GM12878 (cell line): ENCODE measurements around the gene FDX1. TPM values are rescaled to one million over a fixed set of nuclear protein-coding genes. Genes with fewer than 3 reads are reported as not detected.

ENCODE experiments used
- ATAC-seq: fragments of 200-7000 bp; cut with Tn5 transposase; 3 replicates; pipeline ENCODE4 v1.9.1; 2020; ENCODE audit warnings: mild to moderate bottlenecking, moderate library complexity
- BruUV-seq: library from RNA; stranded (reverse); fragments of 400-500 nt; replicated peaks from 2 replicates; lab custom pipeline; 2021; lab: Mats Ljungman, UMichigan
- CTCF ChIA-PET: fragments of 300-600 bp; sonication (Branson Sonifier 250); formaldehyde crosslinking; extraction: SDS; loops from one replicate; lab custom pipeline; 2021; ENCODE audit warnings: inconsistent platforms; lab: Yijun Ruan, JAX
- POLR2A ChIA-PET: fragments of 350-600 bp; formaldehyde crosslinking; extraction: SDS; loops from one replicate; lab custom pipeline; 2021; ENCODE audit warnings: inconsistent platforms; lab: Charles Lee
- RAD21 ChIA-PET: fragments of 300-600 bp; sonication (Branson Sonifier 250); formaldehyde crosslinking; loops from one replicate; lab custom pipeline; 2023; ENCODE audit warnings: antibody characterized with exemption; ENCODE audit not compliant: unreplicated experiment; lab: Charles Lee
- SMC1A ChIA-PET: fragments of 300-600 bp; sonication (Branson Sonifier 250); formaldehyde crosslinking; loops from one replicate; lab custom pipeline; 2023; ENCODE audit not compliant: unreplicated experiment, uncharacterized antibody; lab: Charles Lee
- DNase-seq: peaks from one replicate; pipeline ENCODE4 v3.0.0-alpha.2; 2011; ENCODE audit warnings: low read depth, low spot score
- FAIRE-seq: peaks from 3 replicates; lab custom pipeline; 2011; peaks lifted over from hg19 to GRCh38; lab: Jason Lieb, UNC
- H2AFZ ChIP-seq: 2 replicates; pipeline ENCODE4 v1.6.0; 2011; ENCODE audit warnings: low read depth, low read length, control low read depth; ENCODE audit not compliant: control insufficient read depth
- H3K27ac ChIP-seq: 2 replicates; pipeline ENCODE4 v1.5.1; 2011; ENCODE audit warnings: control low read depth; ENCODE audit not compliant: control insufficient read depth, insufficient read depth
- H3K27me3 ChIP-seq, 2 experiments: replicated peaks in 1 of 2; 2 replicates each; pipeline versions ENCODE4 v1.6.0 to v1.6.1; 2011; ENCODE audit warnings: low read length in 1 of 2; ENCODE audit not compliant: control insufficient read depth in 2 of 2, insufficient read depth in 2 of 2
- H3K36me3 ChIP-seq, 2 experiments: 2 replicates each; pipeline ENCODE4 v1.5.1; 2011; ENCODE audit warnings: low read length in 1 of 2; ENCODE audit not compliant: control insufficient read depth in 2 of 2, insufficient read depth in 2 of 2
- H3K4me1 ChIP-seq: 2 replicates; pipeline ENCODE4 v1.6.1; 2011; ENCODE audit warnings: mild to moderate bottlenecking, low read length, moderate library complexity, mixed read lengths; ENCODE audit not compliant: control insufficient read depth, insufficient read depth
- H3K4me2 ChIP-seq: 2 replicates; pipeline ENCODE4 v1.6.0; 2011; ENCODE audit warnings: control low read depth; ENCODE audit not compliant: control insufficient read depth, insufficient read depth
- H3K4me3 ChIP-seq: fragments of 200-600 bp; sonication (generic); 2 replicates; pipeline ENCODE4 v1.5.1; 2016
- H3K79me2 ChIP-seq: 2 replicates; pipeline ENCODE4 v1.6.0; 2011; ENCODE audit warnings: low read length; ENCODE audit not compliant: control insufficient read depth, insufficient read depth
- H3K9ac ChIP-seq: 2 replicates; pipeline ENCODE4 v1.8.0; 2011; ENCODE audit warnings: low read length, control low read depth, mixed read lengths; ENCODE audit not compliant: control insufficient read depth, insufficient read depth
- H3K9me3 ChIP-seq: replicated peaks from 3 replicates; pipeline ENCODE4 v1.5.1; 2011; ENCODE audit warnings: mild to moderate bottlenecking, low read length; ENCODE audit not compliant: control insufficient read depth, insufficient read depth
- H4K20me1 ChIP-seq: 2 replicates; pipeline ENCODE4 v1.6.0; 2011; ENCODE audit not compliant: control insufficient read depth, insufficient read depth
- EED ChIP-seq: sonication (generic); IDR thresholded peaks from 2 replicates; pipeline ENCODE4 v1.6.1; 2016; ENCODE audit warnings: antibody characterized with exemption, low read depth
- ETV6 ChIP-seq, 2 experiments: fragments of 450-650 bp in 1 of 2; IDR thresholded peaks in 1 of 2; conservative IDR thresholded peaks in 1 of 2; 2 replicates each; pipeline ENCODE4 v1.6.1; 2014; ENCODE audit warnings: antibody characterized with exemption in 1 of 2, borderline replicate concordance in 1 of 2, low read depth in 1 of 2, mild to moderate bottlenecking in 1 of 2, moderate library complexity in 1 of 2
- IRF4 ChIP-seq: IDR thresholded peaks from 2 replicates; pipeline ENCODE4 v1.6.1; 2011; ENCODE audit warnings: low read depth, low read length
- JUNB ChIP-seq: IDR thresholded peaks from 2 replicates; pipeline ENCODE4 v1.6.1; 2016; ENCODE audit warnings: antibody characterized with exemption, mild to moderate bottlenecking
- JUND ChIP-seq: IDR thresholded peaks from 2 replicates; pipeline ENCODE4 v1.6.1; 2012; ENCODE audit warnings: low read depth, mild to moderate bottlenecking, low read length, improper control_type of control experiment, moderate library complexity
- NFIC ChIP-seq: IDR thresholded peaks from 2 replicates; pipeline ENCODE4 v1.6.1; 2012; ENCODE audit warnings: low read depth, mild to moderate bottlenecking, inconsistent platforms, low read length, moderate library complexity
- POLR2A ChIP-seq: IDR thresholded peaks from 2 replicates; pipeline ENCODE4 v1.6.1; 2011; ENCODE audit warnings: low read depth, mild to moderate bottlenecking, low read length
- RAD21 ChIP-seq: IDR thresholded peaks from 2 replicates; pipeline ENCODE4 v1.6.1; 2011; ENCODE audit warnings: mild to moderate bottlenecking, low read depth, low read length, moderate library complexity; ENCODE audit not compliant: insufficient read depth
- RUNX3 ChIP-seq: IDR thresholded peaks from 2 replicates; pipeline ENCODE4 v1.6.1; 2012; ENCODE audit warnings: low read length, inconsistent platforms
- SMAD1 ChIP-seq: fragments of 450-650 bp; IDR thresholded peaks from 2 replicates; pipeline ENCODE4 v1.6.1; 2018; ENCODE audit warnings: mild to moderate bottlenecking, low read depth; ENCODE audit not compliant: partially characterized antibody
- YY1 ChIP-seq: IDR thresholded peaks from 2 replicates; pipeline ENCODE4 v1.6.1; 2011; ENCODE audit warnings: low read depth, mild to moderate bottlenecking, low read length
- WGBS: methylation state at CpG from one replicate; pipeline ENCODE4 v1.1.6; 2016; ENCODE audit warnings: low lambda C conversion rate; ENCODE audit not compliant: insufficient replicate concordance, insufficient coverage; ENCODE audit errors: missing lambda C conversion rate; 5-methylcytosine and 5-hydroxymethylcytosine counted together
- in situ Hi-C: fragments of 300-500 bp; cut with MboI; formaldehyde crosslinking; loops from 9 replicates; pipeline ENCODE4 v1.14.3; 2018; ENCODE audit warnings: mixed read lengths
- intact Hi-C: fragments of 100-400 bp; cut with micrococcal nuclease; formaldehyde crosslinking; loops from one replicate; pipeline ENCODE4 v1.14.2; 2022; ENCODE audit not compliant: unreplicated experiment
- polyA plus RNA-seq, 11 experiments: library from polyadenylated mRNA; depleted of rRNA in 4 of 11; unstranded in 6 of 11; stranded (reverse) in 5 of 11; fragments of >200 nt; fragmentation: Nextera tagmentation in 4 of 11; fragmentation: Illumina TruSeq in 1 of 11; extraction: Ambion mirVana in 4 of 11; extraction: Trizol in 1 of 11; gene quantifications; 1 replicate in 1 of 11; 2 replicates in 10 of 11; pipeline versions ENCODE4 v1.2.1 to v1.2.3, GENCODE V29; 2011 to 2016; ENCODE audit warnings: inconsistent platforms in 2 of 11, missing spikeins in 2 of 11, low read depth in 1 of 11
- total RNA-seq, 4 experiments: library from RNA; depleted of rRNA in 3 of 4; stranded (reverse); fragments of >200 nt in 3 of 4; fragmentation: Illumina TruSeq in 1 of 4; extraction: Trizol in 1 of 4; gene quantifications; 2 replicates each; pipeline versions ENCODE4 v1.2.1 to v1.2.3, GENCODE V29; 2013 to 2021

FDX1 gene
- total and polyA plus RNA-seq, 10 of the 15 experiments (the other 5 are each of a cell fraction or from before 2014, with no cell fraction given), result 3.9 to 20.3 (median 8.1) TPM

DNA sequence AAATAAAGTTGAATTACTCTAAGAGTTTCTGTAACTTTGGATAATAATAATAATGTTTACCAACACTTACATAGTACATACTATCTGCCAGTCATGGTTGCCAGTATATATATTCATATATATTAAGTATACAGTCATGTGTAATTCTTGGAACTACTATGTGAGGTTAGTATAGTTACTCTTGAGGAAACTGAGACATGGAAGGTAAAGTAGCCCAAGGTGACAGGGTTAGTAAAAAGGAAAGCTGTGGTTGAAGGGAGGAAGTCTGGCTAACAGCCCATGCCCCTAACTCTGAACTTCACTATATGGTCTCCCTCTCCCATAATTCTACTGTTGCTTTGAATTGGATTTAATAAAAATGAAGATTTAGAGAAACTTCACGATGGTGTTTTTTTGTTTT, 24.9 kb downstream of the FDX1 start:
- SMC1A ChIA-PET, result interaction anchor here (1.0 to 3.5 kb wide), 6 partner anchors 8 to 530 kb away, joined by 3 to 12 read pairs (median 4); no protein-coding TSS in a partner anchor
- no peak overlapping the region for H3K4me2 ChIP-seq
- BruUV-seq, result no TSS peak
- DNase-seq (no peak), ATAC-seq (peak; percentile 54), FAIRE-seq (no peak)
- no peak overlapping the region for H3K4me3 ChIP-seq
- no peak overlapping the region for H3K9ac ChIP-seq
- no peaks in the 10 kb centered on the region for H3K79me2 ChIP-seq
- POLR2A ChIA-PET, result no interaction called here
- H3K36me3 ChIP-seq, result no peaks in the 10 kb centered on the region; a peak in 1 of 4 replicates
- 0% methylated on average over 1 of the region's 1 CpG for WGBS
- no peaks in the 10 kb centered on the region for H3K27me3 ChIP-seq
- no peak overlapping the region for H3K27ac ChIP-seq
- no peaks in the 10 kb centered on the region for H4K20me1 ChIP-seq
- no peak overlapping the region for H2AFZ ChIP-seq
- intact Hi-C loops (loop anchor here (5.0 kb wide), 1 partner anchor 73 kb away; no protein-coding TSS in a partner anchor), in situ Hi-C loops (loop anchor here (10.0 kb wide), 1 partner anchor 990 kb away; no protein-coding TSS in a partner anchor)
- RAD21 ChIA-PET, result interaction anchor here (0.9 to 1.0 kb wide), 2 partner anchors 10 to 20 kb away, joined by 4 to 6 read pairs; no protein-coding TSS in a partner anchor
- peaks cover 19% of the 10 kb centered on the region for H3K4me1 ChIP-seq
- CTCF ChIA-PET, result interaction anchor here (1.1 to 2.0 kb wide), 3 partner anchors 17 to 23 kb away, joined by 3 to 8 read pairs (median 3); no protein-coding TSS in a partner anchor
- no peak for TF ChIP-seq SMAD1
- TF ChIP-seq JUNB, result peak; percentile 69
- TF ChIP-seq ETV6 (conservative IDR thresholded peaks at IDR 0.05 in 1 of 2, IDR thresholded peaks at IDR 0.05 in 1 of 2; ENCODE audit: borderline replicate concordance in 1 of 2, low read depth in 1 of 2), result 0 out of 4 replicates have a peak, but pooled peaks of 1 of the 2 experiments have one; percentile 19
- TF ChIP-seq POLR2A, result no peak
- TF ChIP-seq NFIC, result peak; percentile 49; the same call in 1 of the 2 replicates
- peak; percentile 83 for TF ChIP-seq RUNX3
- no peaks in the 10 kb centered on the region for H3K9me3 ChIP-seq

- Histone ChIP-seq H3K27ac (no peak overlapping the region), H3K79me2 (no peaks in the 10 kb centered on the region), H2AFZ (no peak overlapping the region), H3K9me3 (no peaks in the 10 kb centered on the region), H3K4me1 (peaks cover 19% of the 10 kb centered on the region), H3K27me3 (no peaks in the 10 kb centered on the region), H3K9ac (no peak overlapping the region), H3K4me3 (no peak overlapping the region), H4K20me1 (no peaks in the 10 kb centered on the region), H3K36me3 (no peaks in the 10 kb centered on the region; a peak in 2 of 4 replicates), H3K4me2 (0 out of 2 replicates have a peak overlapping the region, but pooled peaks have one; percentile 11)
- in situ Hi-C loops, result loop anchor here (10.0 kb wide), 1 partner anchor 989 kb away; no protein-coding TSS in a partner anchor
- peak; percentile 17 for DNase-seq
- CTCF ChIA-PET, result interaction anchor here (0.8 to 3.3 kb wide), 4 partner anchors 9 to 775 kb away, joined by 3 to 21 read pairs (median 4); no protein-coding TSS in a partner anchor
- SMC1A ChIA-PET, result interaction anchor here (0.6 to 3.5 kb wide), 5 partner anchors 9 to 24 kb away, joined by 4 to 12 read pairs (median 5); no protein-coding TSS in a partner anchor
- no TSS peak for BruUV-seq
- ATAC-seq, result peak; percentile 43
- WGBS, result 76% methylated on average over 6 of the region's 6 CpGs
- intact Hi-C loops, result no loop called here
- POLR2A ChIA-PET, result no interaction called here
- no peak for TF ChIP-seq RAD21
- TF ChIP-seq RUNX3, result peak; percentile 62
- peak; percentile 69 for TF ChIP-seq JUNB
- peak; percentile 68; the same call in 1 of the 2 replicates for TF ChIP-seq IRF4
- TF ChIP-seq JUND, result no peak
- TF ChIP-seq YY1, result no peak
- TF ChIP-seq EED, result peak; percentile 18; the same call in 1 of the 2 replicates
- peak; percentile 38 for FAIRE-seq
- RAD21 ChIA-PET, result no interaction called here
These were observed 26.0 kb downstream of the FDX1 start for GRCh38 chr11:110455718-110456117.
